Kidney epithelial cell (primary cell): Measurements from ENCODE around the gene RDX. TPM values are rescaled to one million over a fixed set of nuclear protein-coding genes. Genes with fewer than 3 reads are reported as not detected.

Experiments
- DNase-seq: peaks from one replicate; pipeline ENCODE4 v3.0.0-alpha.2; 2010; ENCODE audit warnings: low read depth
- H3K27me3 ChIP-seq: 2 replicates; pipeline ENCODE4 v1.6.0; 2011; ENCODE audit warnings: low read length; ENCODE audit not compliant: control insufficient read depth, insufficient read depth
- H3K36me3 ChIP-seq: 2 replicates; pipeline ENCODE4 v1.5.1; 2011; ENCODE audit warnings: low read length; ENCODE audit not compliant: control insufficient read depth, insufficient read depth
- H3K4me3 ChIP-seq: 2 replicates; pipeline ENCODE4 v1.5.1; 2011; ENCODE audit warnings: low read depth, mild to moderate bottlenecking, control low read depth, low read length
- CTCF ChIP-seq: IDR thresholded peaks from 2 replicates; pipeline ENCODE4 v1.5.1; 2011; ENCODE audit warnings: mild to moderate bottlenecking, moderate library complexity, low read length, control low read depth, inconsistent platforms; ENCODE audit not compliant: insufficient read depth, poor library complexity, severe bottlenecking
- total RNA-seq: library from RNA; depleted of rRNA; stranded (reverse); fragments of >200 nt; gene quantifications from 2 replicates; pipeline ENCODE4 v1.2.3, GENCODE V29; 2015

The RDX gene
- total RNA-seq, 1 donor from 2014 or later = 46.7 TPM

DNA sequence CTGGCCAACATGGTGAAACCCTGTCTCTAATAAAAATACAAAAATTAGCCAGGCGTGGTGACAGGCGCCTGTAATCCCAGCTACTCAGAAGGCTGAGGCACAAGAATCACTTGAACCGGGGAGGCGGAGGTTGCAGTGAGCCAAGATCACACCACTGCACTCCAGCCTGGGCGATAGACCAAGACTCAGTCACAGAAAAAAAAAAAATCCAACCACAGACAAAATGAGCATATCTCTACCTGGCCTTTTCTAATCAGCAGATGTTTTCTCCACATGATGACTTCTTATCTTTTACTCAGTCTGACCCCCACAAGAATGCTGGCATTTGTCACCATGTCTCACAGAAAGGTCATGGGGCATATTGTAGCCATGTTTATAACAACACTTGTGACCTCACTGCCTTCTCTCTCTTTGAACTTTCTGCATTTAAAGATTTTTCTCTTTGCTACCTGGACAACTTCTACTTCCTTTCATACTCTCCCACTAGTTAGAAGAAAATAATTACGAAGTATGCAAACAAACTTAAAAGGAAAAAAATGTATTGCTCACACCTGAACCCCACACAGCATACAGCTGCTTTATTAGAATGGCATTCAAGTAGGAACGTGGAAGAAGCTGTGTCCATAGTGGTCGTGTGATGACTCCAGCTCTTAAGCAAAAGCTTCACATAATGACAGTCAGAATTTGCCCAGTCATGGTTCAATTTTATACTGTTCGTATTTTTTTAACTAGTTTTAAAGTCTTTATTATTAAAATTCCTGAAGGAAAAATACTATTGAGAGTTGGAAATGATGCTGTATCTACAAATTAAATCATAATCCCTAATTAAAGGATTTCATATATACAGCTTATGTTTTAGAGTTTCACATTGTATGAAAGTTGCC lies 137.9 kb downstream of the RDX start:
- no peak for DNase-seq
- TF ChIP-seq CTCF = no peak
- H3K4me3 ChIP-seq = no peak overlapping the region
- no peaks in the 10 kb centered on the region for H3K27me3 ChIP-seq
- no peaks in the 10 kb centered on the region for H3K36me3 ChIP-seq

DNA sequence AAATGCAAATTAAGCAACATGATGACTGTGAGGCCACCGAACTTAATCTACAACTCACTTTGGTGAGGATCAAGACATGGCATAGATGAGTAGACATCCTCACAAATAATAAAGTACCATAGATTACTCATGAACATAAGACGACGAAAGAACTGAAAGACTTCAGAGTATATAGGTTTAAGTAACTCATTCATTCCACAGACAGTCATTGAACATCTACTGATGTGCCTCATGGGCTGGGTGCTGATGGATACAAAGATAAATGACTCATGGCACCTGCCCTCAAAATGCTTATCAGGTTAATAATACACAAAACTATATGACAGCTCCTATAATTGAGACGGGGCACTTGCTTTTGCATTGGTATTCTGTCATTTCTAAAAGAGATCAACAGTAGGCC lies 139.9 kb downstream of the RDX start:
- no peaks in the 10 kb centered on the region for H3K36me3 ChIP-seq
- no peak overlapping the region for H3K4me3 ChIP-seq
- DNase-seq = no peak
- no peaks in the 10 kb centered on the region for H3K27me3 ChIP-seq
- no peak for TF ChIP-seq CTCF

DNA sequence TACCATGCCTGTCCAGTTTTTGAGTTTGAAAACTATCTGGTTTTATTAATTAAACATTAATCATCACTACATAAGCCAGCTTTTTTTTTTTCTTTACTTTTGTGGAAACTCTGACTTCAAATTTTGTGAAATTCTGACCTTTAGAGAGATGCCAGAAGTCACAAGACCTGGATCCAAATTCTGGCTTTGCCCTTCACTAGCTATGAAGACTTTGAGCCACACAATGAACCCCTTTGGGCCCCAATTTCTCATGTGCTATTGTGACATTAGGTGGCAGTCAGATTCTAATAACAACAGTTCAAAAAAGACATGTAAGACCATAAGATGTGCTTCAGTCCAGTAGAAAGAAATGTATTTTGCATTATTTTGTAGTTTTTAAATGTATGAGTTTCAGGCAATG lies 142.9 kb downstream of the RDX start:
- Histone ChIP-seq H3K27me3 (no peaks in the 10 kb centered on the region), H3K4me3 (no peak overlapping the region), H3K36me3 (no peaks in the 10 kb centered on the region)
- TF ChIP-seq CTCF = no peak
- DNase-seq = no peak

DNA sequence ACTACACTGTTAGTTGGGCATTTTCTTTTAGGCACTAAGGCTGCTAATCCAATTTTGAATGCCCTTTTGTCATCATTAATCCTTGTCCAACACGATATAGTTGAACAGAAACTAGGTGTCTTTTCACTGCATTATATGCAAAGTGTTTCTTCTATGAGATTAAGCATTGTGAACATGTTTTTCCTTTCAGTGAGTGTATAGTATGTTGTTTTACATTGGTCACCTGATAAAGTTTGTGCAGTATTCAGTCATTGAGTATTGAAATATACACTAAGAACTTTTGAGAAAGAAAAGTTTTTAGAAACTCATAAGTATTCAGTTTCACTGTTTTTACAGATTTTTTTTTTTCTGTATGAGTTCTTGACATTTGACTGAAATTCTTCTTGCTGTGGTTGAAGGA lies 144.2 kb downstream of the RDX start:
- TF ChIP-seq CTCF = no peak
- H3K36me3 ChIP-seq = no peaks in the 10 kb centered on the region
- no peaks in the 10 kb centered on the region for H3K27me3 ChIP-seq
- no peak for DNase-seq
- no peak overlapping the region for H3K4me3 ChIP-seq

DNA sequence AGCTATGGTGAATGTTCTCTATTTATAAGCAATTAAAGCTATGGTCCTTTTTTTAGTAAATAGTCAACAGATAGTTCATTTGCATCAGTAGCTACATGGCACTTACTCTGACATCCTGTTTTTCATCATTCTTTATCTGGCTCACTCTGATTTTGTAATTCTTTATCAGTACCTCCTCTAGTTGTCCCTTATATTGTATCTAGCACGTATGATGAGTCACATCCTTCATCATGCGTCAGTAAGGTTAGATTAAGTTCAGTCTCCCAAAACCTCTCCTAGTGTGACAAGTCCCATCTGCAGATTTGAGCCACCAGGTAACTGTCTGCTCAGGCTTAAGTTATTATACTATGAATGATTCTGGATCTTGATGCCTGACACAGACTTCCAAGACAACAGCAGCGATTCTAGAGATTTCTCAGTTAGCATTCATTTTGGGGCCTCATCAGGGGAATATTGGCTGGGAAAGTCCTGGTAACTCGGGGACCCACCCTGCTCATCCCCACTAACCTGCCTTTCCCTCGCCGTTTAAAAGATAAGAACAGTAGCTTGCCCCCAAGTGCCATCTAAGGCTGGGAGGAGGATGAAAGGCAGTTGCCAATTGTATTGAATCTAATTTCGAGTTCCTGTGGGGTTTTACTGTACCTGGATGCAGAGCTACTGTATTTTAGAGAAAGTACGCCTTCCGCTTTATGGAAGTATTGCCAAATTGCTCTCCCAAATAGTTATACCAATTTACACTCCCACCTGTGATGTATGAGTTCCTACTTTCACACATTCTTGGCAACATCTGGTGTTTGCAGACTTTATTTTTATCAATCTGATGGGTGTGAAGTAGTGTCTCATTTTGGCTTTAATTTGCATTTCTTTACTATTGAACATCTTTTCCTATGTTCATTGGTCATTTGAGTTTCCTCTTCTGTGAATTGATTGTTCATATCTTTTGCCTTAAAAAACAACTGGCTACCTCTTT lies 147.4 kb downstream of the RDX start:
- H3K4me3 ChIP-seq = no peak overlapping the region
- no peak for TF ChIP-seq CTCF
- H3K27me3 ChIP-seq = no peaks in the 10 kb centered on the region
- peak; percentile 26 for DNase-seq
- no peaks in the 10 kb centered on the region for H3K36me3 ChIP-seq
